Smooth muscle cell of the brain vasculature (primary cell): ENCODE measurements around the gene ORC3.

Experiments used
- DNase-seq: peaks from one replicate; pipeline ENCODE4 v3.0.0-alpha.2; 2012; ENCODE audit warnings: low read depth, low spot score

ORC3 gene

GRCh38 chr6:87589693-87590416, at the start of gene ORC3, which contains the start of gene RARS2:
ORC3 (plus strand) TSS chr6:87590135; CDS start chr6:87590169, 34 bp downstream.
RARS2 (minus strand) TSS chr6:87589987; CDS start chr6:87589957, 30 bp downstream.
- peak; percentile 77 for DNase-seq

GRCh38 chr6:87540539-87540938, 49.4 kb upstream of the ORC3 start:
- DNase-seq: no peak

- DNase-seq: no peak
Measured at GRCh38 chr6:87541041-87541440, 48.9 kb upstream of the ORC3 start.

- DNase-seq: no peak
Measured at GRCh38 chr6:87541744-87542143, 48.2 kb upstream of the ORC3 start.

GRCh38 chr6:87543696-87544473, 46.0 kb upstream of the ORC3 start:
- DNase-seq: no peak

GRCh38 chr6:87544474-87544735, 45.5 kb upstream of the ORC3 start:
- DNase-seq: no peak

GRCh38 chr6:87551799-87552198, 38.1 kb upstream of the ORC3 start:
- no peak for DNase-seq

- no peak for DNase-seq
Measured at GRCh38 chr6:87553159-87553765, 36.7 kb upstream of the ORC3 start.

- no peak for DNase-seq
Measured at GRCh38 chr6:87555506-87555905, 34.4 kb upstream of the ORC3 start.

GRCh38 chr6:87558446-87558845, 31.5 kb upstream of the ORC3 start:
- no peak for DNase-seq

- DNase-seq: no peak
Measured at GRCh38 chr6:87561017-87561416, 28.9 kb upstream of the ORC3 start.

- no peak for DNase-seq
Measured at GRCh38 chr6:87572021-87572420, 17.9 kb upstream of the ORC3 start.

GRCh38 chr6:87572883-87573282, 17.1 kb upstream of the ORC3 start:
- DNase-seq: no peak

GRCh38 chr6:87573307-87574024, 16.5 kb upstream of the ORC3 start:
- no peak for DNase-seq

GRCh38 chr6:87574237-87574804, 15.6 kb upstream of the ORC3 start:
- no peak for DNase-seq

- DNase-seq: no peak
Measured at GRCh38 chr6:87575423-87575822, 14.5 kb upstream of the ORC3 start.

- no peak for DNase-seq
Measured at GRCh38 chr6:87583822-87584221, 6.1 kb upstream of the ORC3 start.

- DNase-seq: no peak
Measured at GRCh38 chr6:87586371-87587077, 3.4 kb upstream of the ORC3 start.

- no peak for DNase-seq
Measured at GRCh38 chr6:87588756-87589407, 1.1 kb upstream of the ORC3 start.

- no peak for DNase-seq
Measured at GRCh38 chr6:87590417-87590880, 514 bp downstream of the ORC3 start.

GRCh38 chr6:87590990-87591389, 1.1 kb downstream of the ORC3 start:
- no peak for DNase-seq
